ENCODE data around the gene ALDH3B1.

The ALDH3B1 gene

GRCh38 chr11:68037411-68038225, 27.5 kb downstream of the ALDH3B1 start:
- H3K36me3 ChIP-seq (ENCODE audit: control insufficient read depth, insufficient read depth, low read length), result peaks cover 23% of the 10 kb centered on the region
- H3K4me3 ChIP-seq (ENCODE audit: low read depth, low read length), result no peak overlapping the region
- no peaks in the 10 kb centered on the region for H3K9me3 ChIP-seq (ENCODE audit: control insufficient read depth, insufficient read depth, low read length)
- H3K27ac ChIP-seq (ENCODE audit: low read depth, low read length), result no peak overlapping the region
- H3K4me1 ChIP-seq (ENCODE audit: control insufficient read depth, insufficient read depth, low read length), result peaks cover 17% of the 10 kb centered on the region; the same call in 1 of the 2 replicates
- no peak overlapping the region for H3K9ac ChIP-seq (ENCODE audit: low read depth, low read length)
- H3K27me3 ChIP-seq (ENCODE audit: control insufficient read depth, insufficient read depth, low read length), result no peaks in the 10 kb centered on the region

GRCh38 chr11:68038226-68038717, 28.1 kb downstream of the ALDH3B1 start:
- peak overlapping the region; percentile 60; the same call in 1 of the 2 replicates for H3K4me3 ChIP-seq (ENCODE audit: low read depth, low read length)
- H3K9ac ChIP-seq (ENCODE audit: low read depth, low read length), result peak overlapping the region; percentile 58
- H3K36me3 ChIP-seq (ENCODE audit: control insufficient read depth, insufficient read depth, low read length), result peaks cover 16% of the 10 kb centered on the region
- peak overlapping the region; percentile 57 for H3K27ac ChIP-seq (ENCODE audit: low read depth, low read length)
- no peaks in the 10 kb centered on the region for H3K9me3 ChIP-seq (ENCODE audit: control insufficient read depth, insufficient read depth, low read length)
- H3K27me3 ChIP-seq (ENCODE audit: control insufficient read depth, insufficient read depth, low read length), result no peaks in the 10 kb centered on the region
- H3K4me1 ChIP-seq (ENCODE audit: control insufficient read depth, insufficient read depth, low read length), result peaks cover 17% of the 10 kb centered on the region; the same call in 1 of the 2 replicates

DNA sequence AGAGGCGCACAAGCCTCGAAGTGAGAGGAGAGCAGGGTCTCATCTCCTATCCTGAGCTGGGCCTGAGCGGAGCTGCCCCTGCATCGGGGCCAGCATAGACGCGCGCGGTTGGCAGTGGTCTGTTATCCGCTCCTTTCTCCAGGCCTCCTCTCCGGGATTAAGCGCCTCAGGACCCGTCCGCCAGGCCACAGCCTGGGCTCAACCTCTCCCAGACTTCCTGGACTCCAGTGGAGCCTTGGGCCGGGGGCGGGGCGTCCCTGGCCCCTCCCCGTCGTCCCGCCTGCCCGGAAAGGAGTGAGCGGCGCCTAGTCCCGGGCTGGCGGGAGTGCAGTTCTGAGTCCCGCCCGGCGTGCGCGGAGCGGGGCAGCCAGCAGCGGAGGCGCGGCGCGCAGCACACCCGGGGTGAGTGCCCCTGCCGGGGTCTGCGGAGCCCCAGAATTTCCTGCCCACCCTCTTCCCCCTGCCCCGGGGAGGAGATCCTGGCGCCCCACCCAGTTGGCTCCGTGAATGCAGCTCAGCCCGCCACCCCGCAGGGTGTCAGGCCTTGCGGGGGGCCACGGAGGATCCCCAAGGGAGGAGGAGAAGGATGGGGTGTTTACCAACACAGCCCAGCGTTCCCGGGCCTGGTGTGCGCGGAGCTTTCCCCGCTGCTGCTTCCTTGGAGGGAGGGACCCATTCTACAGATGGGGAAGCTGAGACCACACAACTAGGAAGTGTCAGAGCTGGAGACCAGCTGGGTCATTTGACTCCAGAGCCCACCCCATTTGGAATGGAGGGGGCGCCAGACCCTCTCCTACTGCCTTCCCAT, 28.8 kb downstream of the ALDH3B1 start, which contains the start of gene TCIRG1:
Gene TCIRG1, plus strand, starts transcription at position 308 of the 808 bp plus-strand sequence. CDS start 2,247 bp downstream, outside the sequence.
- Histone ChIP-seq H3K9ac (ENCODE audit: low read depth, low read length) (peak within 1 kb of the TSS; percentile 58), H3K27me3 (ENCODE audit: control insufficient read depth, insufficient read depth, low read length) (no peaks in the 10 kb centered on the region), H3K9me3 (ENCODE audit: control insufficient read depth, insufficient read depth, low read length) (no peaks in the 10 kb centered on the region), H3K4me1 (ENCODE audit: control insufficient read depth, insufficient read depth, low read length) (peaks cover 17% of the 10 kb centered on the region; the same call in 1 of the 2 replicates), H3K27ac (ENCODE audit: low read depth, low read length) (peak within 1 kb of the TSS; percentile 74), H3K36me3 (ENCODE audit: control insufficient read depth, insufficient read depth, low read length) (peaks cover 10% of the 10 kb centered on the region), H3K4me3 (ENCODE audit: low read depth, low read length) (peak within 1 kb of the TSS; percentile 60)

DNA sequence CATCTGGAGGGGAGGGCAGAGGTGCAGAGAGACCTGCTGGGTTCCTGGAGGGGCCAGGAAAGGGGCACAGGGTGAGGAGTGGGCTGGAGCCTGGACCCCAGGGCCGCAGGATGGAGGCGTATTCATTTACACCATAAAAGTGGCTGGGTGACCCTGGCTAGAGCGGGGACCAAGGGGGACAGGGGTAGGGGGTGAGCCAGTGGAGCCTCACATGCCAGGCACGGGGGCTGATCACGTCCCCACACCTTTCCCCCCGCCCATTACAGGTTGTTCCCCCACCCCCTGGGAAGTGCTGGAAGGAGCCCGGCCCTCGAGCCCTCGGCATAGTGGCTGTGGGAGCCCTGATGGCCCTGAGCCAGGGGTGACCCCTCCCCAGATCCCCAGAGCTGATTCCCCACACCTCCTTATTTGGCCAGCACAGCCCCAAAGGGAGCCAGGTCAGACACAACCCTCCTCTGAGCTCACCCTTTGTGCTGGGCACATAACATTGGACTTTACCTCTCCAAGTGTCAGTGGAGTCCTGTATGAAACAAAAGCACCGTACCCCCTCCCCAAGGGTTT, 29.5 kb downstream of the ALDH3B1 start:
- Histone ChIP-seq H3K36me3 (ENCODE audit: control insufficient read depth, insufficient read depth, low read length) (peaks cover 6% of the 10 kb centered on the region), H3K9ac (ENCODE audit: low read depth, low read length) (no peak overlapping the region), H3K4me3 (ENCODE audit: low read depth, low read length) (peak overlapping the region; percentile 60), H3K4me1 (ENCODE audit: control insufficient read depth, insufficient read depth, low read length) (peaks cover 21% of the 10 kb centered on the region; the same call in 1 of the 2 replicates), H3K27me3 (ENCODE audit: control insufficient read depth, insufficient read depth, low read length) (no peaks in the 10 kb centered on the region), H3K27ac (ENCODE audit: low read depth, low read length) (peak overlapping the region; percentile 74), H3K9me3 (ENCODE audit: control insufficient read depth, insufficient read depth, low read length) (no peaks in the 10 kb centered on the region)

DNA sequence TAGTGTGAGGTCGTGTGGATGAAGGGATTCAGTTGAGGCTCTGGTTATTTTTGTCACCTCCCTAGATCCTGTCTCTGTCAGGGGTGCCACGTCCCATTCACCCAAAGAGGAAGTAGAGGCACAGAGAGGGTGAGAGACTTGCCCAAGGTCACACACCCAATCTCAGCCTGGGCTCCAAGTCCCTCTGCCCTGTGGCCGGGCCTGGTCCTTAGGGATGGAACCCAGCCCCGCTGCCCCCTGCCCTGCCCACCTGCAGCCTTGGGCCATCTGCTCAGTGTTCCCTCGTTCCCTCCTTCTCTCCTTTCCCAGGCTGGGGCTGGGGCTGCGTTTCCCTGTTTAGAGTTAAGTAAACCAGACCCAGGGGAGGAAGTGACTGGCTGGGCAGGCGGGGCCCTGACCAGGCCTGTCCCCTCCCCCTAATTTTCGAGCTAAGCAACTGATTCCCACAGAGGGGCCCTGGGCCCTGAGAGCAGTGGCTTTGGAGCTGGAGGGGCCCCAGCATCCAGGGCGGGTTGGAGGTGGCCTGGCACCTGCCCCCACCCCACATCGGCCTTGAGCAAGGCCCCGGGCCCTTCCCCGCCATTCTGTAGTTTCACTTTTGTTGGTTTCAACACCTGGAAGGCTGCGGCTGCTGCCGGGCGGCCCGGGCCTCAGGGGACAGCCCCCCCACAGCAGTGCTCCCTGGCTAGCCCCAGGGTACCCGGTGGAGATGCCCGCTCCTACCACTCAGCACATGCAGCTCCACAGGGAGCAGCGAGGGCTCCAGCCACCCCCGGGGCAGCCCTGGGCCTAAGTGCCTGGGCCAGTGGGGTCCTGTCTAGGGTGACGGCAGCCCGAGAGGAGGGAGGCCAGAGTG, 30.2 kb downstream of the ALDH3B1 start:
- Histone ChIP-seq H3K27me3 (ENCODE audit: control insufficient read depth, insufficient read depth, low read length) (no peaks in the 10 kb centered on the region), H3K4me1 (ENCODE audit: control insufficient read depth, insufficient read depth, low read length) (peaks cover 21% of the 10 kb centered on the region; the same call in 1 of the 2 replicates), H3K9me3 (ENCODE audit: control insufficient read depth, insufficient read depth, low read length) (no peaks in the 10 kb centered on the region), H3K27ac (ENCODE audit: low read depth, low read length) (peak overlapping the region; percentile 74), H3K9ac (ENCODE audit: low read depth, low read length) (no peak overlapping the region), H3K36me3 (ENCODE audit: control insufficient read depth, insufficient read depth, low read length) (no peaks in the 10 kb centered on the region), H3K4me3 (ENCODE audit: low read depth, low read length) (no peak overlapping the region)

DNA sequence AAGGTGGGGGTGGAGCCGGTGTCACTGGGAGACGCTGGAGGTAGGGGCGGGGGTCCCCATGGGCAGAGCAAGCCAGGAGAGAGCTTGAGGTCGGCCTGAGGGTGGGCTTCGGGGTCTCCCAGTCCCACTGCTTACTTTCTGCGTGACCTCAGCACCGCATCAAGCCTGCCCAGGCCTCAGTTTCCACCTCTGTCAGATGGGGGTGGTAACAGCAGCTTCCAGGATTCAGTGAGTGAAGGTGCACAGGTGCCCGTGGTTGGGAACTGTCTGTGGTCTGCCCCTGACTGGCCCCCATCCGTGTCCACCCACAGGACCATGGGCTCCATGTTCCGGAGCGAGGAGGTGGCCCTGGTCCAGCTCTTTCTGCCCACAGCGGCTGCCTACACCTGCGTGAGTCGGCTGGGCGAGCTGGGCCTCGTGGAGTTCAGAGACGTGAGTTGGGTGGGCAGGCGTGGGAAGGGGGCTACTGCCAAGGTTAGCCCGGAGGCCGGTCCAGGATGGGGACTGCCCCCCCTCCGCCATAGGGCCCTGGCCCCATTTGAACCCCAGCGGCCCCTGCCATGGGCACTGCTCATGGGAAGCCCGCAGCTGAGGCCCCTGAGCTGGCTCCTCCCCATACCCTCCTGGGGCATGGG, 30.9 kb downstream of the ALDH3B1 start:
- Histone ChIP-seq H3K9ac (ENCODE audit: low read depth, low read length) (no peak overlapping the region), H3K4me3 (ENCODE audit: low read depth, low read length) (no peak overlapping the region), H3K27ac (ENCODE audit: low read depth, low read length) (peak overlapping the region; percentile 74), H3K36me3 (ENCODE audit: control insufficient read depth, insufficient read depth, low read length) (no peaks in the 10 kb centered on the region), H3K27me3 (ENCODE audit: control insufficient read depth, insufficient read depth, low read length) (no peaks in the 10 kb centered on the region), H3K4me1 (ENCODE audit: control insufficient read depth, insufficient read depth, low read length) (peaks cover 21% of the 10 kb centered on the region; the same call in 1 of the 2 replicates), H3K9me3 (ENCODE audit: control insufficient read depth, insufficient read depth, low read length) (no peaks in the 10 kb centered on the region)

GRCh38 chr11:68041617-68042218, 31.6 kb downstream of the ALDH3B1 start:
- no peak overlapping the region for H3K27ac ChIP-seq (ENCODE audit: low read depth, low read length)
- H3K9me3 ChIP-seq (ENCODE audit: control insufficient read depth, insufficient read depth, low read length), result no peaks in the 10 kb centered on the region
- H3K27me3 ChIP-seq (ENCODE audit: control insufficient read depth, insufficient read depth, low read length), result no peaks in the 10 kb centered on the region
- peaks cover 21% of the 10 kb centered on the region; the same call in 1 of the 2 replicates for H3K4me1 ChIP-seq (ENCODE audit: control insufficient read depth, insufficient read depth, low read length)
- no peaks in the 10 kb centered on the region for H3K36me3 ChIP-seq (ENCODE audit: control insufficient read depth, insufficient read depth, low read length)
- H3K4me3 ChIP-seq (ENCODE audit: low read depth, low read length), result no peak overlapping the region
- H3K9ac ChIP-seq (ENCODE audit: low read depth, low read length), result no peak overlapping the region

DNA sequence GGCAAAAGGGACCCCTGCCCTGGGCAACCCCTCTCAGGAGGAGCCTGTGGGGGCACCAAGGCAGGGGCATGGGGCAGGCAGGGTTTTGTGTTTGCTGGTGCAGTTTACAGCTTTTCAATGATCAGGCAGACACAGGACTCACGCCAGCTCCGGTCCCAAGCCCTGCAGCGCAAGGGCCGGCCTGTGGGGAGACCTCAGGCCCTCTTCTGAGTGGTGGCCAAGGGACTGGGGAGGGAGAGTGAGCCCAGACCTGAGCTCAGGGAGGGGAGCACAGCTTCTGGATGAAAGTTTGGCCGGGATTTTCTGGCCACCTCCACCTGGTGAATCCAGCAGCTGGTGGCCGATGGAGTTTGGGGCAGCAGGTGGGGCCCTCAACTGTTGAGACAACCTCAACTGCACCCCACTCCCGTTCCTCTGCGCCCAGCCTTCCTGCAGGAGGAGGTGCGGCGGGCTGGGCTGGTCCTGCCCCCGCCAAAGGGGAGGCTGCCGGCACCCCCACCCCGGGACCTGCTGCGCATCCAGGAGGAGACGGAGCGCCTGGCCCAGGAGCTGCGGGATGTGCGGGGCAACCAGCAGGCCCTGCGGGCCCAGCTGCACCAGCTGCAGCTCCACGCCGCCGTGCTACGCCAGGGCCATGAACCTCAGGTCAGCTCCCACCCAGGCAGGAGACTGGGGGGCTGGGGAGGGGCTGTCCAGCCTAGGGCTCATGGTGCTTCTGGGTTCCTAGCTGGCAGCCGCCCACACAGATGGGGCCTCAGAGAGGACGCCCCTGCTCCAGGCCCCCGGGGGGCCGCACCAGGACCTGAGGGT, 32.3 kb downstream of the ALDH3B1 start:
- Histone ChIP-seq H3K9me3 (ENCODE audit: control insufficient read depth, insufficient read depth, low read length) (no peaks in the 10 kb centered on the region), H3K27me3 (ENCODE audit: control insufficient read depth, insufficient read depth, low read length) (no peaks in the 10 kb centered on the region), H3K27ac (ENCODE audit: low read depth, low read length) (no peak overlapping the region), H3K9ac (ENCODE audit: low read depth, low read length) (no peak overlapping the region), H3K36me3 (ENCODE audit: control insufficient read depth, insufficient read depth, low read length) (no peaks in the 10 kb centered on the region), H3K4me1 (ENCODE audit: control insufficient read depth, insufficient read depth, low read length) (peaks cover 21% of the 10 kb centered on the region; the same call in 1 of the 2 replicates), H3K4me3 (ENCODE audit: low read depth, low read length) (no peak overlapping the region)

GRCh38 chr11:68043029-68043348, 32.9 kb downstream of the ALDH3B1 start:
- Histone ChIP-seq H3K36me3 (ENCODE audit: control insufficient read depth, insufficient read depth, low read length) (peaks cover 4% of the 10 kb centered on the region; the same call in 1 of the 2 replicates), H3K4me1 (ENCODE audit: control insufficient read depth, insufficient read depth, low read length) (peaks cover 18% of the 10 kb centered on the region; the same call in 1 of the 2 replicates), H3K9ac (ENCODE audit: low read depth, low read length) (no peak overlapping the region), H3K27ac (ENCODE audit: low read depth, low read length) (no peak overlapping the region), H3K9me3 (ENCODE audit: control insufficient read depth, insufficient read depth, low read length) (no peaks in the 10 kb centered on the region), H3K27me3 (ENCODE audit: control insufficient read depth, insufficient read depth, low read length) (no peaks in the 10 kb centered on the region), H3K4me3 (ENCODE audit: low read depth, low read length) (no peak overlapping the region)
